Nephron progenitor cell (in vitro differentiated cells): Measurements from ENCODE around the gene PFN3.
A peak's percentile ranks its signal among the peaks of the same experiment; 100 is the strongest.

Experiments used
- DNase-seq: peaks from one replicate; pipeline ENCODE4 v3.0.0; 2021
- H3K27ac Mint-ChIP-seq: 2 replicates; pipeline ENCODE4 v1.8.0; 2021; ENCODE audit warnings: mild to moderate bottlenecking, moderate library complexity, mixed read lengths
- H3K27me3 Mint-ChIP-seq: 2 replicates; pipeline ENCODE4 v1.8.0; 2021; ENCODE audit warnings: mild to moderate bottlenecking, low read depth, mixed read lengths; ENCODE audit not compliant: poor library complexity
- H3K36me3 Mint-ChIP-seq: 2 replicates; pipeline ENCODE4 v1.8.0; 2021; ENCODE audit warnings: low read depth, mixed read lengths
- H3K4me1 Mint-ChIP-seq: 2 replicates; pipeline ENCODE4 v1.8.0; 2021; ENCODE audit warnings: mixed read lengths
- H3K4me3 Mint-ChIP-seq: 2 replicates; pipeline ENCODE4 v1.8.0; 2021; ENCODE audit warnings: mild to moderate bottlenecking, moderate library complexity, mixed read lengths
- H3K9me3 Mint-ChIP-seq: 2 replicates; pipeline ENCODE4 v1.8.0; 2021; ENCODE audit warnings: mild to moderate bottlenecking, moderate library complexity, mixed read lengths
- TF ChIP-seq, protein P1 (sequence below): fragments of 200-600 bp; sonication (generic); IDR thresholded peaks from 2 replicates; pipeline ENCODE4 v1.5.0; 2021; ENCODE audit warnings: antibody characterized with exemption

Gene PFN3

DNA sequence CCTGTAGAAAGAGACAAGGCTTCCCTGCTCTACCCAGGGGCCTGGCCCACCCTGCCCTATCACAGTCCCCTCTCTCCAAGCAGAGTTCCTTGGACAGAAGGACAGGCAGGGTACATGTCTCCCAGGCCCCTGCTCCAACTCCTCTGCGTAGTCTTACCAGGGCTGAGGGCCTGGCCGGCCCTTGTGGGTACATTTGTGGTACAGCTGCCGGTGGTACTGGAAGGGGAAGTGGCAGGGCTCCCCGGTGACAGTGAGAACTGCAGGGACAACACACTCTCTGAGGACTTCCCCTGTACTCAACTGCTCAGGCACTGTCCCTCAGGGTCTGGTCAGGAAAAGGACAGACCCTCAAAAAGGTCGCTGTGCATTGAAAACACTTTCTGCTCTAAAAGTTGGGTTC, 5.3 kb upstream of the PFN3 start:
- no peak for DNase-seq
- TF ChIP-seq, protein P1, sequence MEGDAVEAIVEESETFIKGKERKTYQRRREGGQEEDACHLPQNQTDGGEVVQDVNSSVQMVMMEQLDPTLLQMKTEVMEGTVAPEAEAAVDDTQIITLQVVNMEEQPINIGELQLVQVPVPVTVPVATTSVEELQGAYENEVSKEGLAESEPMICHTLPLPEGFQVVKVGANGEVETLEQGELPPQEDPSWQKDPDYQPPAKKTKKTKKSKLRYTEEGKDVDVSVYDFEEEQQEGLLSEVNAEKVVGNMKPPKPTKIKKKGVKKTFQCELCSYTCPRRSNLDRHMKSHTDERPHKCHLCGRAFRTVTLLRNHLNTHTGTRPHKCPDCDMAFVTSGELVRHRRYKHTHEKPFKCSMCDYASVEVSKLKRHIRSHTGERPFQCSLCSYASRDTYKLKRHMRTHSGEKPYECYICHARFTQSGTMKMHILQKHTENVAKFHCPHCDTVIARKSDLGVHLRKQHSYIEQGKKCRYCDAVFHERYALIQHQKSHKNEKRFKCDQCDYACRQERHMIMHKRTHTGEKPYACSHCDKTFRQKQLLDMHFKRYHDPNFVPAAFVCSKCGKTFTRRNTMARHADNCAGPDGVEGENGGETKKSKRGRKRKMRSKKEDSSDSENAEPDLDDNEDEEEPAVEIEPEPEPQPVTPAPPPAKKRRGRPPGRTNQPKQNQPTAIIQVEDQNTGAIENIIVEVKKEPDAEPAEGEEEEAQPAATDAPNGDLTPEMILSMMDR, result no peak
- Mint-ChIP-seq H3K36me3 (no peaks in the 10 kb centered on the region), H3K9me3 (no peaks in the 10 kb centered on the region), H3K27ac (no peak overlapping the region), H3K27me3 (peaks cover 95% of the 10 kb centered on the region), H3K4me1 (peaks cover 16% of the 10 kb centered on the region), H3K4me3 (no peak overlapping the region)

DNA sequence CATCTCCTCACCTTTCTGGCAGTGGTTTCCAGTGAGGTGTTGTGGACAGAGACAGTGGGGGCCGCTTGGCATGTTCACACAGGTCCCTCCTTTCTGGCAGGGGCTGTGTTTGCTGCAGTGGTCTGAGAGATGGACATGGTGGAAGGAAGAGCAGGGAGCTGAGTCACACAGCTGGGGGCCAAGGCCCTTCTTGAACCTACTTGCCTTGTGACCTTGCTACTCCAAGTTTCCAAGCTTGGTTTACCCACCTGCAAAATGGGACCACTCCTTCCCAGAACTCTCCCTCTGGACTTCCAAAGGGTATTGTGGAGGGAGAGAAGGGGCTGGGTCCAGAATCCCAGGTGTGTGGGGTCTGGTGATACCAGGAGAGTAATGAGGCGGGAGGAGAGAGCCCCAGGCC, 4.9 kb upstream of the PFN3 start:
- TF ChIP-seq, protein P1, result no peak
- no peak overlapping the region for H3K27ac Mint-ChIP-seq
- peak overlapping the region; percentile 68 for H3K4me3 Mint-ChIP-seq
- peaks cover 94% of the 10 kb centered on the region for H3K27me3 Mint-ChIP-seq
- H3K36me3 Mint-ChIP-seq, result no peaks in the 10 kb centered on the region
- H3K9me3 Mint-ChIP-seq, result no peaks in the 10 kb centered on the region
- no peak for DNase-seq
- peaks cover 16% of the 10 kb centered on the region for H3K4me1 Mint-ChIP-seq

DNA sequence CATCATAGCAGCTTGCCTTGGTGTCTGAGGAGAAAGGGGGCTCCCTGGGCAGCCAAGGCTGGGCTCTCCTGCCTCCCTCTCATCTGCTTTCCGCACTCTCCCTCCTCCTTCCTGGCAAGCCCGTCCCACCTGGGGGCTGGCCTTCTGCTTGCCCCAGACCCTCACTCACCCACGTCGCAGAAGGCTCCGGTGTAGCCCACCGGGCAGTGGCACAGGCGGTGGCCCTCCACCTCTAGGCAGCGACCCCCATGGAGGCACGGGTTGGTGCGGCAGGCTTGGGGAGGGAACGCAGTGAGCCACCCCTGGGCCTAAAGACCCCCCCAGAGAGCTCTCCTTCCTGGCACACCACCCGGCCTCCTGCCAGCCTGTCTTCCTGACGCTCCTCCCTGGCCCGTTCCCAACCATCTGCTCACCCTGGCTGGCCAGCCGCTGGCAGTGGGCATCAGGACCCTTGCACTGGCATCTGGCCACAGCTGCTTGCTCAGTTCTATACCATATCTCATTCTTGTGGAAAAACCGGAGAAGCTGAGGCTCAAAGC, 4.2 kb upstream of the PFN3 start:
- H3K4me3 Mint-ChIP-seq, result peak overlapping the region; percentile 68
- TF ChIP-seq, protein P1, result no peak
- DNase-seq, result no peak
- peaks cover 96% of the 10 kb centered on the region for H3K27me3 Mint-ChIP-seq
- H3K9me3 Mint-ChIP-seq, result no peaks in the 10 kb centered on the region
- no peaks in the 10 kb centered on the region for H3K36me3 Mint-ChIP-seq
- peaks cover 16% of the 10 kb centered on the region for H3K4me1 Mint-ChIP-seq
- no peak overlapping the region for H3K27ac Mint-ChIP-seq

DNA sequence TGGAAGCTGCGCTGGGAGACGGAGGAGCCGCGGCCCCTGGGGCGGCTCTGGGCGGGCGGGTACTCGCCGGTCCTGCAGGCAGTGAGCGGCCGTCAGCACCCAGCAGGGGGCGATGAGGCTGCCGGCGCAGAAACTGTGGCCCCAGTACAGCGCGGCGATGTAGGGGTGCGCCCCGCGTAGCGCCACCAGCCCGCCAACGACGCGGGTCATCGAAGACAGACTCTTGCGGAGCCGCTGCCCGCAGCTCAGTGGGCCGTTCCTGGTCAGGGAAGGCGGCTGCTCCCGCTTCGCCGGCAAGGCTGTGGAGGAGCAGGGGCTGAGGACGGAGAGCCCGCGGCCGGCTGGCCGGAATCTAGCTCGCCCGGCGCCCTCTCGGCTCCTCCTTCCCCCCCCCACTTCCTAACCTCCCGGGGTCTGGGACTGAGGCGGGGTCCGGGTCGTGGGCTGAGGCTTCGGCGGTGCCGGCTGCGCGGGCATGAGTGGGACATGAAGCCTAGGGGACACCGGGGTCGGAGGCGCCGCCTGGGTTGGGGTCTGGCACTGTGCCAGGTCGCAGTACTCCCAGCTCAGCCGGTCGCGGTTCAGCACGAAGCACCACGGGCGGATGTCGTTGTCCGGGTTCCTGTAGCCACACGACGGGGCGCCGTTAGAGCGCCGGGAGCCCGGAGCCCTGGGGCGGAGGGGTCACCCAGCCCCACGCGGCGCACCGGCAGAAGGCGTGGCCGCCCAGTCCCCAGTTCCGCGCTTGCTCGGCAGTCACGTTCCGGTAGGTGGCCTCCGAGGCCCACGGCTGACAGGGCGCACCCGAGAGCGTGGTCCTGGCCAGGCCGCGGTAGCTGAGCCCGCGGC, 3.6 kb upstream of the PFN3 start:
- H3K9me3 Mint-ChIP-seq, result no peaks in the 10 kb centered on the region
- H3K36me3 Mint-ChIP-seq, result no peaks in the 10 kb centered on the region
- peaks cover 16% of the 10 kb centered on the region for H3K4me1 Mint-ChIP-seq
- peaks cover 90% of the 10 kb centered on the region for H3K27me3 Mint-ChIP-seq
- TF ChIP-seq, protein P1, result peak; percentile 58
- H3K4me3 Mint-ChIP-seq, result peak overlapping the region; percentile 86
- no peak overlapping the region for H3K27ac Mint-ChIP-seq
- peak; percentile 82 for DNase-seq

DNA sequence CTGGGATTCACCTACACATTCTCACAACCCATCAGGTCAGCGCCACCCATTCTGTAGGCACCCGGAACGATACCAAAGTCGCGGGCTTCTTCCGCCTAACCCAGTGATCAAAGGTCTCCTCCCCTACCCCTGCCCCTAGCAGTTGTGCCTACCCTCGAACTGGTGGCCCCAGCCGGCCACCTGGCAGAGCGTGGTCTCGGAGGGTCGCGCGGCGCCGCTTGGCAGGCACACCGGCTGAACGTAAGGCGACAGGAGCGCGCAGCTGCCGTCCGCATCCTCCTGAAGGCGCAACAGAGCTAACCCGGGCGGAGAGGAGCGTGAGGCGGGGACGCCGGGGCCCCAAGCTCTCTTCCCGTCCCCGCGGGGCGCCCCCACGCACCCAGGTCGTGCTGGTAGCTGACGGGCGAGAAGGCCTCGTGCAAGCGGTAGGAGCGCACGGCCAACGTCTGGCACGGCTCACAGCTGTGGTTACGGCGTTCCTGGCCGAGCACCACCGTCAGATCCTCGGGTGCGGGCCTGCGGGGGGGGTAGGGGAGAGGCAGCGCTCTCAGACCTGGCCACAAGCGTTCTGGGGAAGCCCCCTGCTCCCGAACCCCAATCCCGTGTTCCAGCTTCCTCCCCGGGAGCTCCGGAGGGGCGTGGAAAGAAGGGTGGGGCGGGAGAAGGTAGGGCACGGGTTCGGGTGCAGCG, 2.8 kb upstream of the PFN3 start:
- Mint-ChIP-seq H3K27me3 (peaks cover 82% of the 10 kb centered on the region), H3K36me3 (no peaks in the 10 kb centered on the region), H3K27ac (no peak overlapping the region), H3K9me3 (no peaks in the 10 kb centered on the region), H3K4me3 (peak overlapping the region; percentile 86), H3K4me1 (peaks cover 16% of the 10 kb centered on the region)
- TF ChIP-seq, protein P1, result no peak
- peak; percentile 38 for DNase-seq
